OCI-LY3 (cell line): ENCODE data around the gene ADARB1.

Experiments
- EZH2phosphoT487 ChIP-seq: fragments of 200-600 bp; shearing (Covaris generic); IDR thresholded peaks from 2 replicates; pipeline ENCODE4 v1.6.1; 2018; ENCODE audit warnings: antibody characterized with exemption, mixed run types, low read depth
- TF ChIP-seq, protein P1 (sequence below): fragments of 200-600, 300-600 bp; sonication (generic); IDR thresholded peaks from 2 replicates; pipeline ENCODE4 v1.5.1; 2014; ENCODE audit warnings: antibody characterized with exemption, low read length, low read depth

DNA sequence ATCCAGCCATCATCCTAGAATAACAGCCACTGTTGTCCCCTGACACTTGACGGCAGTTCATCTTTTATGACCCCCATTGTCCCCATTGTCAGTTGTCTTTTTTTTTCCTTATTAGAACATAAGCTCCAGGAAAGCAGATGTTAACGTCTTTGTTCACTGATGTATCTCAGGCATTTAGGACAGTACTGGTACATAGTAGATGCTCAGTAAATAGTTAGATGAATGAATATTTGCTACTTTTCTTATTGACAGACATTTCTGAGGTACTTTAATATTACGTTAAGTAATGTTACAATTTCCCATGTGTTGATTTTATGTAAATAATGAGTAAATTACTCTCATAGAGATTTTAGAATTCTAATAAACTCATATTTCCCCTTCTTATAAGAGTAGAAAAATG lies 69.5 kb downstream of the ADARB1 start:
- TF ChIP-seq, protein P1, sequence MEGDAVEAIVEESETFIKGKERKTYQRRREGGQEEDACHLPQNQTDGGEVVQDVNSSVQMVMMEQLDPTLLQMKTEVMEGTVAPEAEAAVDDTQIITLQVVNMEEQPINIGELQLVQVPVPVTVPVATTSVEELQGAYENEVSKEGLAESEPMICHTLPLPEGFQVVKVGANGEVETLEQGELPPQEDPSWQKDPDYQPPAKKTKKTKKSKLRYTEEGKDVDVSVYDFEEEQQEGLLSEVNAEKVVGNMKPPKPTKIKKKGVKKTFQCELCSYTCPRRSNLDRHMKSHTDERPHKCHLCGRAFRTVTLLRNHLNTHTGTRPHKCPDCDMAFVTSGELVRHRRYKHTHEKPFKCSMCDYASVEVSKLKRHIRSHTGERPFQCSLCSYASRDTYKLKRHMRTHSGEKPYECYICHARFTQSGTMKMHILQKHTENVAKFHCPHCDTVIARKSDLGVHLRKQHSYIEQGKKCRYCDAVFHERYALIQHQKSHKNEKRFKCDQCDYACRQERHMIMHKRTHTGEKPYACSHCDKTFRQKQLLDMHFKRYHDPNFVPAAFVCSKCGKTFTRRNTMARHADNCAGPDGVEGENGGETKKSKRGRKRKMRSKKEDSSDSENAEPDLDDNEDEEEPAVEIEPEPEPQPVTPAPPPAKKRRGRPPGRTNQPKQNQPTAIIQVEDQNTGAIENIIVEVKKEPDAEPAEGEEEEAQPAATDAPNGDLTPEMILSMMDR, result no peak
- no peak for TF ChIP-seq EZH2phosphoT487
